ENCODE data around the gene SEM1.

- TF ChIP-seq CTCF (conservative IDR thresholded peaks at IDR 0.05 in 1 of 2, IDR thresholded peaks at IDR 0.05 in 1 of 2; ENCODE audit: extremely low read depth in 1 of 2, insufficient read depth in 1 of 2, low read depth in 1 of 2, low read length in 2 of 2) (no peak), EZH2 (IDR thresholded peaks at IDR 0.05; ENCODE audit: borderline replicate concordance, low read length) (no peak)
Measured at GRCh38 chr7:96669812-96670211, 39.8 kb downstream of the SEM1 start.
